Femur (tissue), 1 donor: ENCODE data around the gene PRKRA.
"Not testable (repeated sequence)": the region's sequence is repeated elsewhere in the genome, so short reads cannot be mapped to it uniquely, and the experiment has no call there.

ENCODE experiments used
- DNase-seq: peaks from one replicate; pipeline ENCODE4 v3.0.0-alpha.2; 2017

Gene PRKRA

GRCh38 chr2:178413472-178414265 is 37.3 kb downstream of the PRKRA start:
- peak; percentile 87 for DNase-seq

- DNase-seq, result not testable (repeated sequence)
Observed at GRCh38 chr2:178412453-178412852, 38.5 kb downstream of the PRKRA start.

GRCh38 chr2:178412047-178412446 is 38.9 kb downstream of the PRKRA start:
- no peak for DNase-seq

GRCh38 chr2:178409261-178409660 is 41.7 kb downstream of the PRKRA start:
- DNase-seq, result no peak

GRCh38 chr2:178404368-178404767 is 46.6 kb downstream of the PRKRA start:
- peak; percentile 71 for DNase-seq

GRCh38 chr2:178403671-178404306 is 47.2 kb downstream of the PRKRA start:
- DNase-seq, result no peak

- DNase-seq, result no peak
Observed at GRCh38 chr2:178401994-178402437, 49.0 kb downstream of the PRKRA start.

- no peak for DNase-seq
Observed at GRCh38 chr2:178397002-178397605, 53.9 kb downstream of the PRKRA start.

GRCh38 chr2:178395941-178396570 is 54.9 kb downstream of the PRKRA start:
- DNase-seq, result no peak

GRCh38 chr2:178395295-178395694 is 55.7 kb downstream of the PRKRA start:
- no peak for DNase-seq

GRCh38 chr2:178394859-178395258 is 56.1 kb downstream of the PRKRA start:
- no peak for DNase-seq

- DNase-seq, result no peak
Observed at GRCh38 chr2:178392215-178392614, 58.8 kb downstream of the PRKRA start.

- no peak for DNase-seq
Observed at GRCh38 chr2:178391701-178392100, 59.3 kb downstream of the PRKRA start.

GRCh38 chr2:178388287-178388686 is 62.7 kb downstream of the PRKRA start:
- DNase-seq, result no peak

- no peak for DNase-seq
Observed at GRCh38 chr2:178386986-178387597, 63.9 kb downstream of the PRKRA start.

- no peak for DNase-seq
Observed at GRCh38 chr2:178385595-178386148, 65.3 kb downstream of the PRKRA start.

- no peak for DNase-seq
Observed at GRCh38 chr2:178383718-178384117, 67.3 kb downstream of the PRKRA start.
